ENCODE measurements around the gene GPR137C. TPM values are rescaled to one million over a fixed set of nuclear protein-coding genes. Genes with fewer than 3 reads are reported as not detected.
A peak's percentile ranks its signal among the peaks of the same experiment; 100 is the strongest.

Gene GPR137C, protein sequence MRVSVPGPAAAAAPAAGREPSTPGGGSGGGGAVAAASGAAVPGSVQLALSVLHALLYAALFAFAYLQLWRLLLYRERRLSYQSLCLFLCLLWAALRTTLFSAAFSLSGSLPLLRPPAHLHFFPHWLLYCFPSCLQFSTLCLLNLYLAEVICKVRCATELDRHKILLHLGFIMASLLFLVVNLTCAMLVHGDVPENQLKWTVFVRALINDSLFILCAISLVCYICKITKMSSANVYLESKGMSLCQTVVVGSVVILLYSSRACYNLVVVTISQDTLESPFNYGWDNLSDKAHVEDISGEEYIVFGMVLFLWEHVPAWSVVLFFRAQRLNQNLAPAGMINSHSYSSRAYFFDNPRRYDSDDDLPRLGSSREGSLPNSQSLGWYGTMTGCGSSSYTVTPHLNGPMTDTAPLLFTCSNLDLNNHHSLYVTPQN
- 0.35 and 2.6 TPM in 2 replicates for total RNA-seq

DNA sequence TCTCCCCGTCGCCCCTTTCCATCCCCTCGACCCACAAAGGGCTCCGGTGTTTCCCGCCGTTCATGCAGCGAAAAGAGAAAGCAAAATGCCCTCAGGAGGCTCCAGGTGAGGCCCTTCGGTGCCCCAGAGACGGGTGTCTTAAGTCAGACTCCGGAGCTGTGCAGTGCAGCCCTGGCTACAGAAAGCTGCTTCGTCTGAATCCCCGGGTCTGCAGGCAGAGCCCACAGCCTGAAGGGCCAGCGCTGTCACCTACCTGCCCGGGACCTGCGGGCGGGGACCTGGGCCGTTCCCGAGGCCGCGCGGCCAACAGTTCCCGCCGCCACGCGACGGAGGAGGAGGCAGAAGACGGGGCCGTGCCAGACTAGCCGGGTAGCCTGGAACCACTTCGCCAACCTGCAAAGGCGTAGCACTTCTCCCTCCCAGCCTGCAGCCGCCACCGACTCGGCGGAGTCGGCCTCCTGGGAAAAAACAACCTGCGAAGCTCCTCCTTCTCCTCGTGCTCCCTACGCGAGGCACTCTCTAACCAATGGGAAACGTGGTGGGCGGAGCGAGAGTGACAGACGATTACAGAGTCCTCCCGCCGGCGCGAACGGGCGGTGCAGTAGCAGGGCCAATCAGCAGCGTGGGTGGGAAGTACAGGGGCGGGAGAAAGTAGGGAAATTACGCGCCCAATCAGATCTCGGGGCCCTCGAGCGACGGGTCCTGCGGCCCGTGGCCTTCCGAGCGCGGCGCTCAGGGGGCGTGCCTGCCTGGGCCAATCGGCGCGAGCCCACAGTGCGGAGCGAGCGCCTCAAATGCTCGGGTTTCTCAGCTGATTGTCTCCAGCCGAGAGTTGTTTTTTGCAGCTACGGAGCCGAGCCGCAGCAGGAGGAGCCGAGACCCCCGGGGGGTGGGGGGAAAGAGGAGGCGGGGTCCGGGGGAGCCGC, at the start of gene GPR137C, which contains the start of gene TXNDC16:
Gene GPR137C, plus strand, starts transcription at position 774 of the 926 bp plus-strand sequence. CDS start 312 bp downstream, outside the sequence.
Gene TXNDC16, minus strand, starts transcription at position 443 of the 926 bp plus-strand sequence. CDS start 8,948 bp downstream, outside the sequence.
- peak; percentile 98 for DNase-seq (ENCODE audit: low read depth)

DNA sequence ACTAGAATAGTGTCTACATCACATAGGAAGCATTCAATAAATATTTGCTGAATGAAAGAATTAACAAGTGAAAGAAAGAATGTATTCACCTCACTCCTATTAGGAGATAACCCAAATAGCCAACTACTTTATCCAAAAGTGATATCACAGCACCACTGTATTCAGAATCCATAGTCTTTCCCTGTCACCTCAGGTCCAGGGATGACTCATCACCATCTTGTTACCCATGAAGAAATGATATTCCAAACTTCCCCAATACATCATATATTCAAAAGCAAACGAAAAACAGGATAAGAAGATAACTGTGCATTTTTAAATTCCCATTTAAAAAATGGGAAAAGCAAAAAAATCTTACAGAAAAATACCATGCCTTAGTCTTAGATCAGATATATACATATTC, 39.4 kb upstream of the GPR137C start:
- DNase-seq (ENCODE audit: low read depth) = no peak

DNA sequence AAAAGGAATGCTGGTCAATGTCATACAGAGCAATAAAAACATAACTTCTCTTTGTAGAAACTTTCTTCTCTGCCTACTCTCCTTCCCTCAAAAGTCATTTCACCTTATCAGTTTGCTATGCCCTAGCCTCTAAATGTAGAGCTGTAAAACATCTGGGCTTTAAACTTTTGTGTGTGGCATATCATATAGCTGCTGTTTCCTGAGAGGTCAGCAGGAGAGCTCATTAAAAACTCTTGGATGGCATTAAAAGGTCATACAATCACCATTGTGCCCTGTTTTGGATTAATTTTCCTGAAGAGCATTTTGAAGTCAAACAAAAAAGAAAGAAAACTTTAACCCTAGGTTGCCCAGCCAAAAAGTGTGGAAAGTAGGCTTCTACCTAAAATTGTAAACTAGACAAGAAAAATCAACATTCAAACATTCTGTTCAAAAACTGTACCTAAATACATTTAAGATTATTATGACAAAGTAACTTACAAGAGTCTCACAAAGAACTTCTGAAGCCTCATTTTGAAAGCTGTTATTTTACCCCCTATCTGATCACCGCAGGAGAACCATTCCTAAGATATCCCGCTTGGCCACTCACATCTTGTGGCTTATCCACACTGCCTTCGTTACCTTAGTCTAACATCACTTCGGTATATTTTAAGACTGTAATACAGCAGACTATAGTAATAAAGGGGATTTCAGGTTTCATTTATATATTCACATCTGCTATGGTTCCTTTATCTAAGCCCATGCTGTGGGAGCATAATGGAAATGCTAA, 38.4 kb upstream of the GPR137C start:
- no peak for DNase-seq (ENCODE audit: low read depth)

DNA sequence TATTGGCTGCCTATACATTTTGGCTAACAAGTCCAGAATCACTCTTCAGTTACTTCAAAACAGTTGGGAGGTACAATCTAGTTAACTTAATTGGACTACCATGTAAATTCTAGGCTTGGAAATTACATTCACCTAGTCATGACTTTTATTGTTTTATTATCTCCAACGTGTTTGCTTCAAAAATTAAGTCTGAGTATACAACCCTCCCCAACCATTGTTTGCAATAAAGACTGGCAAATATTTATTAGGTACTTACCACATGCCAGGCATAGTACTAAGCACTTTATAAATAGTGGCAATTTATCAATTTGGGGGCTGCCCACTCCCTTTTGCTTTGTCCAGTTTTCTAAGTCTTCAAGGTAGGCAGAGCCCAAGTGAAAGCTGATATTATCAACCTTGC, 30.6 kb upstream of the GPR137C start:
- DNase-seq (ENCODE audit: low read depth) = no peak

DNA sequence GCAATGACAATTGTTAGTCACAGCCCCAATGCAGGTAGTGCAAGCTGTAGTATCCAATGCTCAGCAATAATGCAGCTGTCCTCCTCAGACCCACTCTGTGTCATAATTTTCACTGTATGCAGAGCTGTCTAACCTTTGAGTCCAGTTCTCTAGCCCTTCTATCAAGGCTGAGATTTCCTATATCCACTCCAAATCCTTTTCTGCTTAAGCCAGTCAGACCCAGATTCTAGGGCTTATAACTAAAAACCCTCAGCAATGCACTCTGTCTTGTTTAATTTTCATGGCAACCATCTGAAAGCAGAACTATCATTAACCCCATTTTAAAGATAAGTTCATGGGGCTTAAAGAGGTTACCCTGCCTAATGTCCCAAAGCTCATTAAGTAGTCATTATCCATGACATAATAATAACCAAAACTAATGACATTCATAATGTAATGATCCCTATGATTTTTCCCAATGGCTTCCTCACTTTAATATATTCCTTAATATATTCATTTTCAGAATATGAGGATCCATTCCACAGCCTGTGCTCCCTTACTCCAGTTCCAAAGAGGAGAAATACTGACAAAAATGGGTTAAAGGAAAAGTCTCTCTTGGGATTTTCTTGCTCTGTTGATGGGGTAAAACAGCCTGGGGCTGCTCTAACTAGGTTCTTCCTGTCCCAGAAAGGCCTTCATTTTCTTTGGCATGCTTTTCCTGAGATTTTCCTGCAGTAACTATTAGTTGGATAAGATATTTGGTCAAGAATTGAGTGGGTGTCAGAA, 29.9 kb upstream of the GPR137C start:
- DNase-seq (ENCODE audit: low read depth) = no peak

DNA sequence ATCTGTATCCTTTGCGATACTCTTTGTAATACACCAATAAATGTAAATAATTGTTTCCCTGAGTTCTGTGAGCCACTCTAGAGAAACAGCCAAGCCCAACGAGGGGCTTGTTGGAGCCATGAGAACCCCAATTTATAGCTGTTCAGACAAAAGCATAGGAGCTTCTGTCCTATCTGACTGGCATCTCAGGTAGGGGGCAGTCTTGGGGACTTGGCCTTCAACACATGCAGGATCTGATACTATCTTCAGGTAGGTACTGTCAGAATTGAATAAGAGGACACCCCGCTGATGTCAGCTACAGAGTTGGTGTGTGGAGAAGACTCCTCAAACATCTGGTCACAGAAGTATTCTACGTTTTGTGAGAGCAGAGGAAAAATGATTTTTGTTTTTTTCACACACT, 25.6 kb upstream of the GPR137C start:
- no peak for DNase-seq (ENCODE audit: low read depth)

DNA sequence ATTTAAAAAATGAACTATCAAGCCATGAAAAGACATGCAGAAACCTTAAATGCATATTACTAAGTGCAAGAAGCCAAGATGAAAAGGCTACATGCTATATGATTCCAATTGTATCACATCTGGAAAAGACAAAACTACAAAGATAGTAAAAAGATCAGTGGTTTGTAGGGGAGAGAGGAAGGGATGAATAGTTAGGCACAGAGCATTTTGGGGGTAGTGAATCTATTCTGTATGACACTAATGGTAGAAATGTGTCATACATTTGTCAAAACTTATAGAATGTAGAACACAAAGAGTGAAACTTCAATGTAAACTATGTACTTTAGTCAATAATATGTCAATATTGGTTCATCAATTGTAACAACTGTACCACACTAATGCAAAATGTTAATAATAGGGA, 21.2 kb upstream of the GPR137C start:
- DNase-seq (ENCODE audit: low read depth) = no peak

DNA sequence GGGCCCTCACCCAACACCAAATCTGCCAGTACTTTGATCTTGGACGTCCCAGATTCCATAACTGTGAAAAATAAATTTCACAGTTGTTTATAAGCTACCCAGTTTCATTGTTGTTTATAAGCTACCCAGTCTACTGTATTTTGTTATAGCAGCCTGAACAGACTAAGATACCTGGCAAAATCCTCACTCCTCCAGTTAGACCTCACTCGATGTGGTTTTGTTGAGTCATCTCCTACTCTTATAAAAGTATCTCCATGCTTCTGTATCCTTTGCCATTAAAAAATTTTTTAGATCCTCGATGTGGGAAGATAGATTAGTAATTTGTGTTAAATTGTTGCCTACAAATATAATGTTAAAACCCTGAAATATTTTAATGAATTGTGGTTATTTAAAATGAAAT, 16.4 kb upstream of the GPR137C start:
- DNase-seq (ENCODE audit: low read depth) = no peak

DNA sequence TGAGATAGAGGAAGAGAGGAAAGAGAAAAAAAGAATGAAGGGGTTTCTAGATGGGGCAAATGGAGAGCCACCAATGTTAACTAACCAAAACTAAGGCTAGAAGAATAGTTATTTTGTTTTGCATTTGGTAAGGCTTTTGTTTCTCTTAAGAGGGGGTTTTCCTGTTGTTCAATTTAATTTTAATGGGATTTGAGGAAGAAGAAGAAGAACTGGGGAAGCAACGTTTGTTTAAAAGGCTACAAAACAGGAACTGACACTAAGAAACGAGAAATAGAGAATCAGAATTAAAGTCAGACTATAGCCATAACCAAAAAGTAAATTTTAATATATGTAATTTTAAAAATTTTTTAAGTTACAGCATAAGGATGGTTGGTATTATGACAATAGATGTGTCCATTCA, 14.0 kb upstream of the GPR137C start:
- DNase-seq (ENCODE audit: low read depth) = no peak

DNA sequence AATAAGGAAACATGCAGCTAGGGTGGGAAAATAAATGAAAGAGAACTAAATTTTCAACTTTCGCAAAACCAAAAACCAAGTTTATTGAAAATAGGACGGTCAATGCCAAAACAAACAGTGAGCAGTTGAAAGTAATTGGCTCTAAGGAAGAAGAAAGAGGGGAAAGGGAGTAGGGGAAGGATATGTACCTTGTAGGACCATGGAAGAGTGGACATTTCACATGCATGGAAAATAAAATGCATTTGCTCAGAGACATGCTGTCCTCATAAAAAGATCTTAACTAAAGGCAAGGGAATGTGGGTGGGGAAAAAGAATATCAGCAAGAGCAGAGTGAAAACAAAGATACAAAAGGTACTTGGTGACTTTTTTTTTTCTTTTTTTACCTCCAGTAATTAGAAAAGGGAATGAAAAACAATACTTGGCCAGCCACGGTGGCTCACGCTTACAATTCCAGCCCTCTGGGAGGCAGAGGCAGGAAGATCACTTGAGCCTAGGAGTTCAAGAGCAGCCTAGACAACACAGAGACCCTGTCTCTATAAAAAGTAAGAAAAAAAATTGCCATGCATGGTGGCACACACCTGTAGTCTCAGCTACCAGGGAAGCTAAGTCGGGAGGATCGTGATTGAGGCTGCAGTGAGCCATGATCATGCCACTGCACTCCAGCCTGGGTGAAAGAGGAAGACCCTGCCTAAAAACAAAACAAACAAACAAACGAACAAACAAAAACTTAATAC, 6.9 kb upstream of the GPR137C start:
- DNase-seq (ENCODE audit: low read depth) = no peak

DNA sequence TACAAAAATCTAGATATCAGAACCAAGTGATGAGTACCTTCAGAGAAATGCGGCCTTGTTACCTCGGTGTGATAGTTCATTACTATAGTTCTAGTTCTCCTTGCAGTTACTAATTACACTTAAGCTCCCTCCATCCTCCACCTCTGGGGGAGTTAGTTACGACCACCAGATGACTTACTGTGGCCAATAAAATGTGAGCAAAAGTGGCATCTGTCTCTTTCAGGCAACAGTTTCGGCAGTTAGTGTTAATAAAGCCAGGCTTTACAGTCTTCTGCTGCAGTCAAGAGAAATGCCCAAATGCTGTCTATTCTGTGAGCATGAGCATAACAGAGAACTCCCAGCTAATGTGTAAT, 6.3 kb upstream of the GPR137C start:
- DNase-seq (ENCODE audit: low read depth) = no peak

DNA sequence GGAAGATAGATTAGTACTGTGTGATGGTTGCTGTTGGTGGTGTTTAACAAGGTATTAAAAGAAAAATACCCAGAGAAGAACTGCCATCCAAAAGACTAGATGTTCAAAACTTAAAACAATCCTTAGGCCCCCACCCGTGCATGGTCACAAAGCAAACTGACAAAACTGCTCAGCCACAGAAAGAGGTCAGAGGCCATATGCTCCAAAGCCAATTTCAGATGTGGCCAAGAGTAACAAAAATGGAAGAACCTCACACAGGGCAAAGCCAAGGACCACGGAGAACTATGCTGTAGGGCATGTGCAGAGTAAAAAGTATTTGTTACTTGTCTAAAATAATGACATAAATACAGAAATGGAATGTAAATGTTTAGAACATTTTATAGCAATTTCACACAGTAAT, 5.6 kb upstream of the GPR137C start:
- DNase-seq (ENCODE audit: low read depth) = no peak

DNA sequence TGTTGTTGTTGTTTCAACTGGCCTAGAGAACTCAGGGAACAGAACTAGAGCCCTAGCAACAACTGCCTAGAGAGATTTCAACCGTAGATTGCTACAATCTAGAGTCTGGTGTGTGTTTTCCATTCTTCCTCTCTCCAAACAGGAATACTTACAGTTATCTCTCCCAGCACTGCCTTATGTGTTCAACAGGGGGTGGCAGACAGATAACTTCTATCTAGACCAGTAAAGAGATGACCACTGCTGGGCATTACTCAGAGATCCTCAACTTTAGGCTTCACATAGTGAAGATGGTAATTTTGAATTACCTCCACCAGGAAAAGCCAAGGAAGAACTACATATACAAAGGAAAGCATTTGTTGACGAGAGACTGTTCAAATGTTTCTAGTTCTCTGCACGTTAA, 5.1 kb upstream of the GPR137C start:
- DNase-seq (ENCODE audit: low read depth) = no peak

DNA sequence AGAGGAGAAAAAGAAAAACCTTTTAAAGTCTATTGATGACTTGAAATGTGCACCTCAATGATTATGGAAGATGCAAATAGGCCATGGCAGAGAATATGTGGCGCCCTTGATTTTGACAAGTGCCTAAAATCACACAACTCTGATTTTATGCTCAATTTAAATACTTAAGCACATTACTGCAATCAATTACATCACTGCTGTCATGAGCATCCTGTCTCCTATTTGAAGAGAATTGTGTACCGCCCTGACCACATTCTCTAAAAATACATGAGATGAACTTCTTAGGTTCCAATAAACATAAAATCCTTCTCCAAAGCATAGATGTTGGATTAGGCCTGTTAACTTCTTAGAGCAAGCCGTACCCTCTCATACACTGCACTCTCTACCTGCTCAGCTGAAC, 2.0 kb upstream of the GPR137C start:
- DNase-seq (ENCODE audit: low read depth) = no peak

DNA sequence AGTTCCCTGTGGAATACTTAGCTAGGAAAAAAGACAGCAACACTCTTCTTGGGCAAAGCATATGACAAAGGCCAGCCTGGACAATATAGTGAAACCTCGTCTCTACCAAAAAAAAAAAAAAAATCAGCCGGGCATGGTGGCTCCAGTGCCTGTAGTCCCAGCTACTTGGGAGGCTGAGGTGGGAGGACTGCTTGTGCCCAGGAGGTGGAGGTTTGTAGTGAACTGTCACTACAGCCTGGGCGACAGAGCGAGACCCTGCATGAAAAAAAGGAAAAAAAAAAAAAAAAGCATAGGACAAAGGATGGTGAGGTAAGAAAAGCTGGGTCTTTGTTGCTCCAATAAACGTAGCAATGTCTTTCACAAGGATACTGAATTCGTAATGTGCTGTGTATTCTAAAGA, 1.4 kb upstream of the GPR137C start:
- DNase-seq (ENCODE audit: low read depth) = no peak

DNA sequence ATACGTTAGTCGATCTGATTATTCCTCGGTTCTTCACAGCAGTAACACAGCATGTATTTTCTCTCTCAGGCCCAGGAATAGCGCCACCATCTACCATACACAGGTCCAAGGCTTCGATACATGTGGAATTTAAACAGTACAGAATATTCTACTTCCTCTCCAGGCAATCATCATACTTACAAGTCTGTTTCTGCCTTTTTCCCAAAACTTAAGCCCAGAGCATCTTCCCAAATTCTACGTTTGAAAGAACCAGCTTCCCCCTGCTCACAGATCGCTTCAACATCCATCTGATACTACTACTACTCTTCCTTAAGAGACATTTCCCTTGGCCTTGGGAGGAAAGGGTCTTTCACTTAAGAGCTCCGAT, 957 bp upstream of the GPR137C start:
- peak; percentile 54 for DNase-seq (ENCODE audit: low read depth)

DNA sequence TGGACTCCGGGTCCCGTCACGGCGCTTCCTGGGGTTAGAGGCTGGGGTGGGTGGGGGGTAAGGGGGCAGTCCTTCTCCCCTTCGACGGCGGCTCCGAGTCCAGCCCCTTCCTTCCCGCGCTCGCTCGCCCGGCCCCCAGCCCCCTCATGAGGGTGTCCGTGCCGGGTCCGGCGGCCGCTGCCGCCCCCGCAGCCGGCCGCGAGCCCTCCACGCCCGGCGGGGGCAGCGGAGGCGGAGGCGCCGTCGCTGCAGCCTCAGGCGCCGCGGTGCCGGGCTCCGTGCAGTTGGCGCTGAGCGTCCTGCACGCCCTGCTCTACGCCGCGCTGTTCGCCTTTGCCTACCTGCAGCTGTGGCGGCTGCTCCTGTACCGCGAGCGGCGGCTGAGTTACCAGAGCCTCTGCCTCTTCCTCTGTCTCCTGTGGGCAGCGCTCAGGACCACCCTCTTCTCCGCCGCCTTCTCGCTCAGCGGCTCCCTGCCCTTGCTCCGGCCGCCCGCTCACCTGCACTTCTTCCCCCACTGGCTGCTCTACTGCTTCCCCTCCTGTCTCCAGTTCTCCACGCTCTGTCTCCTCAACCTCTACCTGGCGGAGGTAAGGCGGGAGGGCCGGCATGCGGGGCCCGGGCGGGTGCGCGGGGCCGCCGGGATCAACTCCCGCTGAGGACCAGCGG, 500 bp downstream of the GPR137C start:
- DNase-seq (ENCODE audit: low read depth) = no peak

DNA sequence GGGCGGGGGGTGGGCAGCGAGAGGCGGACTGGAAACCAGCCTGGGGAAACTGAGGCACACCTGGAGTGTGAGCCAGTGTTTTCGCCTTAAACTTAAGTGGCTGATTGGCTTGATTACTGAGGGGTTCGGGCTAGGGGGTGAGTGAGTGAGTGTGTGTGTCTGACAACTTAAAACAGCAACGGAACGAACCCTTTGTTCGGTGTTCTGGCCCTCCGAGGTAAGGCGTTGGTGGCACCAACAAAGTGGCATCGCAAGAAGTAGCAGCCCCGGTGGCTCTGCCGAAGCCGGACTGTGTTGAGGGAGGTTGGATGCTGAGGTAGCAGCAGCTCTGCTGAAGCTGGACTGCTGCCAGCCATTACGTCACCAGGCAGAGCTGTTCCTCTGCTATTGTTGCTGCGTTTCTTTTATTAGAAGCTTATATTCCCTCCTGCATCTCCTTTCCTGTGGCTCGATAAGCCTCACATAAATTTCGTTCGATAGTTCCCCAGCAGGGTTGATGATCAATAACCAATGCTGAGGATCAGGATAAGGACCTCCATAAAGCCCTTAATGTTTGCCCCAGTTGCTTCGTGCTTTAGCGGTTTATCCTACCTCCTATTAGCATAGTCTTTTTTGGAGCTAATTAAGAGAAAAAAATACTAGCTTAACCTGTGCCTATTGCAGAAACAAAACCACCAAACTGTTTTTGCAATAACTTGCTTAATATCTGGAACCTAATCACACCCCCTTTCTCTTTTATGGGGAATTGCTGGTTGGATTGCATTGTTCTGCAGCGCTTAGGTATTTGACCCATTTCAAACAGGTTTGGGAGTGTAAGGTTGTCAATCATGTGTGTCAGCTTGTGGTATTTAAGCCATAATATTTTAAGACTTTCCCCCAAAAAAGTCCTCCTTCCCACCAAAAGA, 1.3 kb downstream of the GPR137C start:
- DNase-seq (ENCODE audit: low read depth) = peak; percentile 84

DNA sequence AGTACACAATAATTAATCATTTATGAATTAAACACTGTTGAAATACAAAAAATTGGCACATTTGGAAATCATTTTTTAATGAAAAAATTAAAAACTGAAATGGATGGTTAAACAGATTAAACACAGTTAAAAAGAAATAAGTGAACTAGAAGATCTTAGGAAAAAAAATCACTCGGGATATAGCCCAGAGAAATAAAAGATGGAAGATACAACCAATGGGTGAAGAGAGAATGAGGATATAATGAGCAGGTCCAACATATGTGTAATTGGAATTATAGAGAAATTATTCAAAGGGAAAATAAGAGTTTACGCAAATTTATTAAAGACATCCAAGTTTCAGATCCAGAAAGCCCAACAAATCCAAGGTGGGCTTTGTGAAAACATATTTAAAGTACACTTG, 6.1 kb downstream of the GPR137C start:
- no peak for DNase-seq (ENCODE audit: low read depth)
